Measurements from ENCODE around the gene TRIO.

- TF ChIP-seq CTCF (IDR thresholded peaks at IDR 0.05 in 2 of 3, conservative IDR thresholded peaks at IDR 0.05 in 1 of 3; ENCODE audit: borderline replicate concordance in 1 of 3, insufficient read depth in 1 of 3, low read depth in 2 of 3, low read length in 2 of 3) (no peak), EZH2phosphoT487 (IDR thresholded peaks at IDR 0.05; ENCODE audit: borderline replicate concordance) (no peak), MAX (IDR thresholded peaks at IDR 0.05) (no peak), YY1 (IDR thresholded peaks at IDR 0.05; ENCODE audit: extremely low read depth, insufficient replicate concordance, low read depth, low read length) (no peak)
Measured at GRCh38 chr5:14465116-14465515, 322.0 kb downstream of the TRIO start.

Data from HCT116 (cell line).